Measurements from ENCODE around the gene PRKACB. TPM values are rescaled to one million over a fixed set of nuclear protein-coding genes. Genes with fewer than 3 reads are reported as not detected.
A peak's percentile ranks its signal among the peaks of the same experiment; 100 is the strongest.
"Not testable (repeated sequence)": the region's sequence is repeated elsewhere in the genome, so short reads cannot be mapped to it uniquely, and the experiment has no call there.

Gene PRKACB
- polyA plus RNA-seq, 3 donors, result 56.1 to 60.6 (median 57.2) TPM

DNA sequence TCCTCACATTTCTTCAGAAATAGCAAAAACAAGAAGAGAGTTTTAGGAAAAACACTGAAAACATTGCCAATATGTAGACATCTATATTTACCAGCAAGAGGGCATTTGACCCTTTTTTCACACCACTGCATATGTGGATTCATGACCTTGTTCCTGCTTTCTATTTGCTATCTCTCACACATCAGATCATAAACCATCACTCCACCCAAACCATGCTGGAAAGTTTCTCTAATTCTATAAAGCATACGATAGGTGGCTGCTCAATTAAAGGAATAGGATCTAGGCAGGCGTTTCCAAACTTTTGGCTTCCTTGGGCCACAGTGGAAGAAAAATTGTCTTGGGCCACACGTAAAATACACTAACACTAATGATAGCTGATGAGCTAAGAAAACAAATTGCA lies 121.8 kb downstream of the PRKACB start:
- DNase-seq (ENCODE audit: low read depth in 3 of 3, low spot score in 2 of 3), result no peak

GRCh38 chr1:84266748-84267147 lies 122.7 kb downstream of the PRKACB start:
- DNase-seq (ENCODE audit: low read depth in 3 of 3, low spot score in 2 of 3), result no peak

GRCh38 chr1:84267476-84267875 lies 123.4 kb downstream of the PRKACB start:
- no peak for DNase-seq (ENCODE audit: low read depth in 3 of 3, low spot score in 2 of 3)

GRCh38 chr1:84268346-84268745 lies 124.3 kb downstream of the PRKACB start:
- DNase-seq (ENCODE audit: low read depth in 3 of 3, low spot score in 2 of 3), result no peak

DNA sequence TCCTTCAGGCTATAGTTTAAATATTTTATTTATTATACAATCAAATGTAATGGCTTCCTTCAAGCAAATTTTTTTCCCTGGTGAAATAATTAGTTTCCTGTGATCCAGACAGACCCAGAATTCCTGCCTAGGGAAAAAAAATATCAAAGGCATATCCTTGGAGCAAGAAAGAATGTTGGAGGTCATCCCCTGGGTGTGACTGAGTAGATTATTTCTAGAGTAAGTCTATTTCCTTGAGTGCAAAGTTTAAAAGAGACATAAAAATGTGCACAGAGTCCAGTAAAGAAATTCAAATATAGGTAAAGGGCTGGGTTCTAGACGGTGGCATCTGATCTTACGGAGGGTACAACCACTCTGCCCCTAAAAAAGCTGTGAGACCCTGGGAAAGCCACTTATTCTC lies 125.2 kb downstream of the PRKACB start:
- DNase-seq (ENCODE audit: low read depth in 3 of 3, low spot score in 2 of 3), result no peak

- DNase-seq (ENCODE audit: low read depth in 3 of 3, low spot score in 2 of 3), result peak; percentile 38 to 48 (median 47)
Observed at GRCh38 chr1:84271441-84272151, 127.5 kb downstream of the PRKACB start.

- no peak for DNase-seq (ENCODE audit: low read depth in 3 of 3, low spot score in 2 of 3)
Observed at GRCh38 chr1:84272401-84272800, 128.3 kb downstream of the PRKACB start.

DNA sequence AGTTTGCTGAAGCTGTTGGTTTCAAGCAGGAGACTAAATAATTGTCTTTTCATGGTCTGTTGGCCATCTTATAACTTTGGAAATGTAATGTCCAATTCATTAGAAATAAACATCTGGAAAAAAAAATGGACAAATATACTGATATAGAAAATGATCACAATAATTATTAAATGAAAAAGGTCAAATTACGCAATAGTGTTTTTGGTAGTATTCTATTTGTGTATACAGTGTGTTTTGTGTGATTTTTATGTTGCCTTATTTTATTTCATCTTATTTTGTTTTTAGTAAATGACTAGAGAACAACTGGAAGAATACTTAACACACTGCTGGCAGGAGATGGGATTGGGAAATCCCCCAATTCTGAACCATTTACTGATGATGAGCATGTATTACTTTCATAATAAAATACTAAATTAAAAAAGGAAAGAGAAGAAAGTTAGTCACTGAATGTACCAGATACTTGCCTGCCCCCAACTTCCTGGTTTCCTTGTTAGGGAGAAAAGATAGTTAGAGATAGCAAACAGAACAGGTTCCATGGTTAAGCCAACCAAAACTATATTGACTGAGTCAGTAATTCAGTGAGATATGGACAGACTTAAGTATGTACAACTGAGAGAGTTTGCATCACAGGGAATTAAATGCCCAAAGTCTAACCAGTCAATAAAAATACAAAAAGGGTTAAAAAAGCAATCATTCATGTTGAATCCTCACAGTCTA lies 133.4 kb downstream of the PRKACB start:
- no peak for DNase-seq (ENCODE audit: low read depth in 3 of 3, low spot score in 2 of 3)

GRCh38 chr1:84278905-84279304 lies 134.8 kb downstream of the PRKACB start:
- DNase-seq (ENCODE audit: low read depth in 3 of 3, low spot score in 2 of 3), result no peak

DNA sequence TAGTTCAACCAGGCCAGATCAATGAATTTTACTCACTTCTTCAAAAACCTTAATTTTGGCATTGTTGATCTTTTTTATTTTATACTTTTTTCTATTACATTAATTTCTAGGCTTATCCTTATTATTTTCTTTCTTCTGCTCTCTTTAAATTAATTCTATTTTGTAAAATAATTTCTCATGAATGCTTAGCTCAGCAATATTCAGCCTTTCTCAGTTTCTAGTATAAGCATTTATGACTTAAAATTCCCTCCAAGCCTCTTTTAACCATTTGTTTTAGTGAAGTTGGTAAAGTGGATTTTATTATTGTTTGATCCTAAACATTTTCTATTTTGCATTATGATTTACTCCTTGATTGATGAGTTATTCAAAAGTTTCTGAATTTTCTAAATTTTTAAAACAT lies 136.8 kb downstream of the PRKACB start:
- DNase-seq (ENCODE audit: low read depth in 3 of 3, low spot score in 2 of 3), result no peak

GRCh38 chr1:84282780-84283333 lies 138.8 kb downstream of the PRKACB start:
- DNase-seq (ENCODE audit: low read depth in 3 of 3, low spot score in 2 of 3), result no peak

- no peak for DNase-seq (ENCODE audit: low read depth in 3 of 3, low spot score in 2 of 3)
Observed at GRCh38 chr1:84283381-84283780, 139.3 kb downstream of the PRKACB start.

DNA sequence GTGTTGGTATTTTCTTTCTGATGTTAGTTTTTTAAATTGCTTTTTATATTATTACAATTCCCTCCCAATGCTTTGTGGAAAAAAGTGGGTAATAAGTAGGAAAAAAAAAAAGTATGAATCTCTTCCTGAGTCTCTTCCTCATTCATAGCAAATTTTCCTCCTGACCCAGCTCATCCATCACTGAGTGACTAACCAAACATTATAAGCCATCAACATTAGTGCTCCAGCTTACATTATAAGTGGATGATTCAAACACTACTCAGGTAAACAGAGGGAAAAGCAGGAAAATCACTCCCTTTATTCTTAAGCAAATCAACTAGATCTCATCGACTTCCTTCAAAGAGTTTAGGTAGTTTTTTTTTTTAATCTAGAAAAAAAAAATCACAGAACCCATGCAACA lies 142.0 kb downstream of the PRKACB start:
- DNase-seq (ENCODE audit: low read depth in 3 of 3, low spot score in 2 of 3), result no peak

DNA sequence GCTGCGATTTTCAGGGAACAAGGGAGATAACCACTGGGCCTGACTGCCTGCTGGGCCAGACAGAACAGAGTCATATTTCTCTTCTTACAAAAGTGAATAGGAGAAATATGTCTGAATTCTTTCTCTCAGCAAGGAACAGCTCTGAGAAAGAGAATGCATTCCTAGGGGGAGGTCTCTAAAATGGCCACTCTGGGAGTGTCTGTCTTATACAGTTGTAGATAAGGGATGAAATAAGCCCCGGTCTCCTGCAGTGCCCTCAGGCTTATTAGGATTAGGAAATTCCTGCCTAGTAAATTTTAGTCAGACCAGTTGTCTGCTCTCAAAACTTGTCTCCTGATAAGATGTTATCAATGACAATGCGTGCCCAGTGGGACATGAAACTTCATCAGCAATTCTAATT lies 143.3 kb downstream of the PRKACB start:
- not testable (repeated sequence) for DNase-seq (ENCODE audit: low read depth in 3 of 3, low spot score in 2 of 3)

Other genes with a start within 250 kb of the PRKACB start
- gene TTLL7, start 145.1 kb upstream of the PRKACB start, polyA plus RNA-seq (ENCODE audit: insufficient read length in 3 of 3), result 1 to 10 TPM; 2.3 to 5.4 (median 3.9) TPM
- gene SAMD13, start 157.4 kb downstream of the PRKACB start, polyA plus RNA-seq (ENCODE audit: insufficient read length in 3 of 3), result 1 to 10 TPM; 5.8 to 7.1 (median 6.4) TPM

All from right renal cortex interstitium (tissue), 3 donors.